GM10248 (cell line): ENCODE measurements around the gene GRK5.

Source experiments
- CTCF ChIA-PET: fragments of 300-600 bp; sonication (Branson Sonifier 250); formaldehyde crosslinking; extraction: SDS; loops from one replicate; lab custom pipeline; 2021; ENCODE audit warnings: antibody characterized with exemption; lab: Yijun Ruan, JAX
- POLR2A ChIA-PET: fragments of 350-650 bp; sonication (Branson Sonifier 250); formaldehyde crosslinking; extraction: SDS; loops from one replicate; lab custom pipeline; 2020; ENCODE audit warnings: antibody characterized with exemption; lab: Yijun Ruan, JAX
- DNase-seq: peaks from one replicate; pipeline ENCODE4 v3.0.0; 2012; ENCODE audit errors: extremely low spot score
- TF ChIP-seq, protein P1 (sequence below): IDR thresholded peaks from 2 replicates; pipeline ENCODE4 v1.5.1; 2012; ENCODE audit warnings: mild to moderate bottlenecking, low read depth; ENCODE audit errors: extremely low read depth, missing control alignments, control extremely low read depth

Gene GRK5

DNA sequence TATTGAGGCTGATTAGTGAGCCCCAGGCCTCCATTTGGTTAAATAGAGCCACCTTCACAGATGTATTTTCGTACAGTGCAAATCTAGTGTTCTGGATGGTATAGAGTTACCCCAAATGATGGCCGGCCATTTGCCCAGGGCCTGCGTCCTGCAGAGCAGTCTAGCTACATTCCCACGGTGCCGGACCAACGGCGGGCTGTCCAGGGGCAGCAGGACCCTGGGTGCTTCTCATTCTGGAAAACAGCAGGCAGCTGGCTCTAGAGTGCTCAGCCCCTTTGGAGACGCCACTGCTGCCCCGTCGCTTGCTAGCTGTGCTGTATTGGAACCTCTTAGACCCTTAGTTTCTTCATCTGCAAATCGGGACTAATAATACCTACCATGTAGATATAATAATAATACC lies 186.1 kb downstream of the GRK5 start:
- TF ChIP-seq, protein P1, sequence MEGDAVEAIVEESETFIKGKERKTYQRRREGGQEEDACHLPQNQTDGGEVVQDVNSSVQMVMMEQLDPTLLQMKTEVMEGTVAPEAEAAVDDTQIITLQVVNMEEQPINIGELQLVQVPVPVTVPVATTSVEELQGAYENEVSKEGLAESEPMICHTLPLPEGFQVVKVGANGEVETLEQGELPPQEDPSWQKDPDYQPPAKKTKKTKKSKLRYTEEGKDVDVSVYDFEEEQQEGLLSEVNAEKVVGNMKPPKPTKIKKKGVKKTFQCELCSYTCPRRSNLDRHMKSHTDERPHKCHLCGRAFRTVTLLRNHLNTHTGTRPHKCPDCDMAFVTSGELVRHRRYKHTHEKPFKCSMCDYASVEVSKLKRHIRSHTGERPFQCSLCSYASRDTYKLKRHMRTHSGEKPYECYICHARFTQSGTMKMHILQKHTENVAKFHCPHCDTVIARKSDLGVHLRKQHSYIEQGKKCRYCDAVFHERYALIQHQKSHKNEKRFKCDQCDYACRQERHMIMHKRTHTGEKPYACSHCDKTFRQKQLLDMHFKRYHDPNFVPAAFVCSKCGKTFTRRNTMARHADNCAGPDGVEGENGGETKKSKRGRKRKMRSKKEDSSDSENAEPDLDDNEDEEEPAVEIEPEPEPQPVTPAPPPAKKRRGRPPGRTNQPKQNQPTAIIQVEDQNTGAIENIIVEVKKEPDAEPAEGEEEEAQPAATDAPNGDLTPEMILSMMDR = no peak
- CTCF ChIA-PET = interaction anchor here (0.8 to 2.0 kb wide), 6 partner anchors 17 to 204 kb away, joined by 3 to 6 read pairs (median 4); partner anchors contain the start of gene GRK5

DNA sequence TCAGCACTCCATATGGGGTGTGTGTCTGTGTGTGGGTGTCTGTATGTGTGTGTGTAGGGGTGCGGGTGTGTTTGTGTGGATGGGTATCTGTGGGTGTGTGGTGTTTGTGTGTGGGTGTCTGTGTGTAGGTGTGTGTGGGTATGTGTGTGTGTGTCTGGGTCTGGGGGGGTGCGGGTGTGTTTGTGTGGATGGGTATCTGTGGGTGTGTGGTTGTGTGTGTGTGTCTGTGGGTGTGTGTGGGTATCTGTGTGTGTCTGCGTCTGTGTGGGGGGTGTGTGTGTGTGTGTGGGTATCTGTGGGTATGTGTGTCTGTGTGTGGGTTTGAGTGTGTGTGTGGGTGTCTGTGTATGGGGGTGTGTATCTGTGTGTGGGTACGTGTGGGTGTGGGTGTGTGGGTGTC lies 186.5 kb downstream of the GRK5 start:
- TF ChIP-seq, protein P1 = no peak
- POLR2A ChIA-PET = no interaction called here
- CTCF ChIA-PET = interaction anchor here (0.8 to 2.0 kb wide), 4 partner anchors 17 to 204 kb away, joined by 3 to 6 read pairs (median 4); no protein-coding TSS in a partner anchor
- no peak for DNase-seq

More for the DNA sequence above, 186.1 kb downstream of the GRK5 start:
- POLR2A ChIA-PET = interaction anchor here (0.5 to 0.6 kb wide), 2 partner anchors 127 to 146 kb away, joined by 3 read pairs; no protein-coding TSS in a partner anchor
- no peak for DNase-seq

DNA sequence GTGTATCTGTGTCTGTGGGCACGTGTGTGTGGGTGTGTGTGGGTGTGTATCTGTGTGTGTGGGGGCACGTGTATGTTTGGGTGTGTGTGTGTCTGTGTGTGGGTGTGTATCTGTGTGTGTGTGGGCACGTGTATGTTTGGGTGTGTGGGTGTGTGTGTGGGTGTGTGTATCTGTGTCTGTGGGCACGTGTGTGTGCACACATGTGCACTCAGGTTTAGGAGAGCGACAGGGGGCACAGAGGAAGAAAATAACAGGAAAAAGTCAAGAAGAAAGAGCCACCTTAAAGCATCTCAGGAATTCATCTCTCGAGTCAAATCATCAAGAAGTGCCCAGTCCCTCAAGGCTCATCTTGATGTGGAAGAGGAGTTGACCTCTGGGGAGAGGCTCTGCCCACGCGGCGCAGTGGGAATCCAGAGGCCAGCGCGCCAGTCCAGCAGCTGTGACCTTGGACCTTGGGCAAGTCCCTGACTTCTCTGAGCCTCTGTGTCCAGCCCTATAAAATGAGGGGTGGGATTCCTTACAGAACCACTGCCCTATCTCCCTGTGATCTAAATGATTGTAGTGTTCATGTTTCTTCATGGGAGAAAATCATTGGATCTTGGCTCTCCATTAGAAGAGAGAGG lies 187.4 kb downstream of the GRK5 start:
- ChIA-PET POLR2A (interaction anchor here (1.2 kb wide), 1 partner anchor 85 kb away, joined by 3 read pairs; no protein-coding TSS in a partner anchor), CTCF (interaction anchor here (1.0 to 1.6 kb wide), 4 partner anchors 21 to 188 kb away, joined by 3 read pairs; no protein-coding TSS in a partner anchor)
- no peak for DNase-seq
- TF ChIP-seq, protein P1 = no peak

DNA sequence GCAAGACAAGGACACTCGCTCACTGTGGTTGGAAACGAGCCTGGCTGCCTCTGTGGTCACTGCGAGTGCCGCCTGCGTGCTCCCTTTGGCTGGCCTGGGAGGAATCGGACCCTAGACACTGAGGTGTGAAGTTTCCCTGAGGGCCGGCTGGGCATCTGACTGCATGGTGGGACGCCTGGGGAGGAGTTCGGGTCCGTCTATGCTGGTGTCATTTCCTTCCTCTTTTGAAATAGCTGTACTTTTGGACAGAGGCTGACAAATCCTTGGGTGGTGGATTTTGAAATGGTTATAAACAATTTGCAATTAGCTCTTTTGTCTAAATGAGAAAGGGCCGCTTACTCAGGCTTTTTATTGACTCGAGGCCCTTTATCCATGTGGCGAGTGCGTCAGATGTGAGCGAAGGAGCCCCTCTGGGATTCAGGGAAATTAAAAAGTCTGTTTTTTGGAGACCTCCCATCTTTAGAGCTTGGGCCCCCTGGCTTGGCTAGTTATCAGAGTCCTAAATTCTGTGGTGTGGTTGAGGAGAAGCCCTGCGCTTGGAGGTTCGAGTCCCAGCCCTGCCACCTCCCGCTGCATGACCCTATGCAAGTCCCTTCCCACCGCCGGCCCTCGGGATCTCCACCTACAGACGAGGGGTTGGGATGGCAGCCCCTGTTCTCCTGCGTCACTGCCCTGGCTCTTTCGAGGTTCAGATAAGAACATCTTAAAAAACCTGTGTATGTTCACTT lies 188.1 kb downstream of the GRK5 start:
- peak; percentile 67 for DNase-seq
- ChIA-PET CTCF (interaction anchor here (0.8 to 1.7 kb wide), 8 partner anchors 20 to 197 kb away, joined by 3 to 8 read pairs (median 3); no protein-coding TSS in a partner anchor), POLR2A (interaction anchor here (1.2 to 1.6 kb wide), 2 partner anchors 86 to 189 kb away, joined by 3 read pairs; no protein-coding TSS in a partner anchor)
- TF ChIP-seq, protein P1 = no peak

DNA sequence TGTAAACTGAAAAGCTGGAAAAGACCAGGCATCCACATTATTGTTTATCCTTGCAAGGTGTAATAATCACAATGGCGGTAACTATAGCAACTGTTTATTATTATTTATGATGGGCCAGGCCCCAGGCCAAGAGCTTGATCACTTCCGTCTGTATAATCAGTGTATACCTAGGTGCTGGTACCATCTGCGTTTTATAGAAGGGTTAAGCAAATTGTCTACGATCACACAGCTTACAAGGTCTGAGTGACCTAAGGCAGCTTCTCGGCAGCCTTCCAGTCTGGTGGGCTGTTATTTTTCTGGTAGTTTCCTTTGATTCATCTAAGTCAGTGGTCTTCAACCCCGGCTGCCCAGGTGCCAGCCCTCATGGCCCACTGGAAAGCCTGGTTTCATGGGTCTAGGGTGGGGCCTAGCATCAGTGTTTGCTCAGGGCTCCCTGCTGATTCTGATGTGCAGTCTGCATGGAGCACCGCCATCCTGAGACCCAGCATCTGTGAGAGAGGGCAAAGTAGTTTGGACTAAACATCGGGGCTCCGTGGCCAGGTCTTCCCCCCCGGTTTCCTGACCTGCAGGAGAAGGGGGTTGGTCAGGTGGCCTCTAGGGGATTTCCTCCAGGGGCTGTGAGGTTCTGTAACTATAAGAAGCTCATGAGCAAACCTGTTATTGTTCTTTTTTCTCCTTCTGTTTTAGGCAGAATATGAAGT lies 188.8 kb downstream of the GRK5 start:
- DNase-seq = peak; percentile 61
- POLR2A ChIA-PET = interaction anchor here (1.2 to 1.6 kb wide), 2 partner anchors 87 to 189 kb away, joined by 3 read pairs; no protein-coding TSS in a partner anchor
- TF ChIP-seq, protein P1 = no peak
- CTCF ChIA-PET = interaction anchor here (0.8 to 1.7 kb wide), 8 partner anchors 20 to 197 kb away, joined by 3 to 8 read pairs (median 3); no protein-coding TSS in a partner anchor
